DND-41 (cell line): ENCODE data around the gene TCF7.

Experiments used
- ATAC-seq: fragments of 200-7000 bp; cut with Tn5 transposase; 3 replicates; pipeline ENCODE4 v1.9.1; 2021; ENCODE audit warnings: low read depth; ENCODE audit not compliant: insufficient read depth
- DNase-seq: peaks from one replicate; pipeline ENCODE4 v3.0.0-alpha.2; 2020
- H2AFZ ChIP-seq: 2 replicates; pipeline ENCODE4 v1.6.0; 2012; ENCODE audit warnings: low read depth, low read length
- H3K27ac ChIP-seq: 2 replicates; pipeline ENCODE4 v1.5.1; 2012; ENCODE audit warnings: low read length, inconsistent platforms
- H3K27me3 ChIP-seq: fragments of 200-600 bp; sonication (generic); 2 replicates; pipeline ENCODE4 v1.6.0; 2012; ENCODE audit warnings: low read length, mild to moderate bottlenecking, inconsistent platforms; ENCODE audit not compliant: insufficient read depth, poor library complexity
- H3K36me3 ChIP-seq: 2 replicates; pipeline ENCODE4 v1.5.1; 2012; ENCODE audit warnings: low read length, inconsistent platforms; ENCODE audit not compliant: insufficient read depth
- H3K4me1 ChIP-seq: 2 replicates; pipeline ENCODE4 v1.5.1; 2012; ENCODE audit warnings: mild to moderate bottlenecking, low read length; ENCODE audit not compliant: insufficient read depth
- H3K4me2 ChIP-seq: 2 replicates; pipeline ENCODE4 v1.6.0; 2012; ENCODE audit warnings: mild to moderate bottlenecking, moderate library complexity, low read length, inconsistent platforms; ENCODE audit not compliant: insufficient read depth
- H3K4me3 ChIP-seq, 2 experiments: fragments of 200-600 bp in 1 of 2; shearing (Covaris generic) in 1 of 2; 2 replicates each; pipeline ENCODE4 v1.5.1; 2012 to 2016; ENCODE audit warnings: inconsistent platforms in 2 of 2, low read length in 2 of 2, mild to moderate bottlenecking in 2 of 2, low read depth in 1 of 2, moderate library complexity in 1 of 2
- H3K79me2 ChIP-seq: 2 replicates; pipeline ENCODE4 v1.6.0; 2012; ENCODE audit warnings: low read length, inconsistent platforms; ENCODE audit not compliant: insufficient read depth
- H3K9ac ChIP-seq: 2 replicates; pipeline ENCODE4 v1.6.0; 2012; ENCODE audit warnings: low read depth, mild to moderate bottlenecking, inconsistent platforms, low read length, moderate library complexity
- H3K9me3 ChIP-seq: 2 replicates; pipeline ENCODE4 v1.5.1; 2012; ENCODE audit warnings: low read length, moderate library complexity, mild to moderate bottlenecking, inconsistent platforms; ENCODE audit not compliant: insufficient read depth, severe bottlenecking
- H4K20me1 ChIP-seq: 2 replicates; pipeline ENCODE4 v1.6.0; 2012; ENCODE audit warnings: low read length; ENCODE audit not compliant: insufficient read depth
- EZH2 ChIP-seq: IDR thresholded peaks from 3 replicates; pipeline ENCODE4 v1.6.1; 2012; ENCODE audit warnings: borderline replicate concordance, low read depth, mild to moderate bottlenecking, moderate library complexity, low read length, inconsistent platforms; ENCODE audit not compliant: severe bottlenecking
- TF ChIP-seq, protein P1 (sequence below): IDR thresholded peaks from 2 replicates; pipeline ENCODE4 v1.5.1; 2012; ENCODE audit warnings: borderline replicate concordance, low read length, moderate library complexity, mild to moderate bottlenecking; ENCODE audit not compliant: poor library complexity, severe bottlenecking; ENCODE audit errors: extremely low read depth

The TCF7 gene

DNA sequence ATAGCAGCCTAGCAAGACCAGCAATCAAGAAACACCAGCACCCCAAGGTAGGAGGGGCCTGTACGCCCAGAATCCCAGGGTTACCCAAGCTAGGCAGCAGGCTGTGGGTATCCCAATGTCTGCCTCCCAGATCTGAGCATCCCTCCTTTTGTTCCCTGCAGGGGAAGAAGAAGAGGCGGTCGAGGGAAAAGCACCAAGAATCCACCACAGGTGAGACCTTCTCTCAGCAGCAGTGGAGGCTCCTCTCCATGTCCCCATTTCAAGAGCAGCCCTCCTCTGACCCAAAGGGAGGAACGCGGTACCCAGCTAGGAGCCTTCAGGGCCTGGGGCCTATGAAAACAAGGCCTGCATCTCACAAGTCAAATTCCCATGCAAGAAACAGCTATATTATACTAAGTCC is 28.9 kb downstream of the TCF7 start:
- H3K9me3 ChIP-seq, result no peaks in the 10 kb centered on the region
- DNase-seq, result peak; percentile 2
- H3K79me2 ChIP-seq, result peaks cover 50% of the 10 kb centered on the region
- no peak overlapping the region for H3K27ac ChIP-seq
- H3K9ac ChIP-seq, result no peak overlapping the region
- H3K4me1 ChIP-seq, result no peaks in the 10 kb centered on the region
- TF ChIP-seq EZH2, result no peak
- TF ChIP-seq, protein P1, sequence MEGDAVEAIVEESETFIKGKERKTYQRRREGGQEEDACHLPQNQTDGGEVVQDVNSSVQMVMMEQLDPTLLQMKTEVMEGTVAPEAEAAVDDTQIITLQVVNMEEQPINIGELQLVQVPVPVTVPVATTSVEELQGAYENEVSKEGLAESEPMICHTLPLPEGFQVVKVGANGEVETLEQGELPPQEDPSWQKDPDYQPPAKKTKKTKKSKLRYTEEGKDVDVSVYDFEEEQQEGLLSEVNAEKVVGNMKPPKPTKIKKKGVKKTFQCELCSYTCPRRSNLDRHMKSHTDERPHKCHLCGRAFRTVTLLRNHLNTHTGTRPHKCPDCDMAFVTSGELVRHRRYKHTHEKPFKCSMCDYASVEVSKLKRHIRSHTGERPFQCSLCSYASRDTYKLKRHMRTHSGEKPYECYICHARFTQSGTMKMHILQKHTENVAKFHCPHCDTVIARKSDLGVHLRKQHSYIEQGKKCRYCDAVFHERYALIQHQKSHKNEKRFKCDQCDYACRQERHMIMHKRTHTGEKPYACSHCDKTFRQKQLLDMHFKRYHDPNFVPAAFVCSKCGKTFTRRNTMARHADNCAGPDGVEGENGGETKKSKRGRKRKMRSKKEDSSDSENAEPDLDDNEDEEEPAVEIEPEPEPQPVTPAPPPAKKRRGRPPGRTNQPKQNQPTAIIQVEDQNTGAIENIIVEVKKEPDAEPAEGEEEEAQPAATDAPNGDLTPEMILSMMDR, result no peak
- H3K4me2 ChIP-seq, result no peak overlapping the region
- peaks cover 88% of the 10 kb centered on the region for H4K20me1 ChIP-seq
- H3K4me3 ChIP-seq, result no peak overlapping the region
- no peak overlapping the region for H2AFZ ChIP-seq
- peaks cover 92% of the 10 kb centered on the region for H3K36me3 ChIP-seq
- no peak for ATAC-seq
- H3K27me3 ChIP-seq, result no peaks in the 10 kb centered on the region

DNA sequence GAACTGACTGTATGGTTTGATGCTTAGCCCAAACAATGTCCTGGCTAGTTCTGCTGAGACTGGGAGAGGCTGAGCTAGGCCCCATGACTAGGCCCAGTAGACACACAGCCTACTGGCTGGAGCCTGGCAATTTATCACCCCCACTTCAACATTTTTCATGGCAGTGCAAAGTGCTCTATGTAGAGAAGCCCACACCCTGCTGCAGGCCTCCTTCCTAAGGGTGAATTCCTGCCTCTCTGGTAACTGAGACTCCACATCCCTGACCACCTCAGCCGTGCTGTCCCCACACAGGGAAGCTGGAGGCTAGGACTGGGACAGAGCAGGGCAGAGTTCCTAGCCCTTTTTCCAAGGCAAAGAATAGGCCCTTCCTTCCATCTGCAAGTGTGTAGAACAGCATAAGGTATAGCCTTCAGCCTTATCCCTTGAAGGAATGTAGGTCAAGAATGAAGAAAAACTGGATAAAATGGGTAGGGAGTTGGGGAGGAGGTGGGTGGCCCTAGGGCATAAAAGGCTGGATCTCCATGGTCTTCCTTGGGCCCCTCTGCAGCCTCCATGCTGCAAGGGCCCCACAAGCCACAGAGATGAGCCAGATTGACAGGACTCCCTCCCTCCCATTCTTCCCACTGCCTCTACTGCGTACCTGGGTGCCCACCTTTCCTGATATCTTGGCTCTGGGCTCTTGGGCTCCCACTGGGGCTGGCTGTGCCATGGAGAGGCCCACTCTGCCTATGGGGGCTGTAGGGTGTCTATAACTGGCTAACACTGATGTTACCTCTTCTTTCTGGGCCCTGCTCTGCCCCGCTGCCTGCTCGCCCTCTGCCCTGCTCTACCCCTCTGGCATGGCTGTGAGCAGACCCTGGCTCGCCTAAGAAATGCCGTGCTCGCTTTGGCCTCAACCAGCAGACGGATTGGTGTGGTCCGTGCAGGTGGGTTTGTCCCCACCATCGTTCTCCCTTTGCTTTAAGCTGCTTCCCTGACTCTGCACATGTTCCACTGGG is 29.8 kb downstream of the TCF7 start:
- DNase-seq (no peak), ATAC-seq (no peak)
- H4K20me1 ChIP-seq, result peaks cover 82% of the 10 kb centered on the region
- H3K9me3 ChIP-seq, result no peaks in the 10 kb centered on the region
- no peak overlapping the region for H3K9ac ChIP-seq
- H3K79me2 ChIP-seq, result peaks cover 49% of the 10 kb centered on the region
- H3K27me3 ChIP-seq, result no peaks in the 10 kb centered on the region
- TF ChIP-seq, protein P1, result no peak
- no peak for TF ChIP-seq EZH2
- no peak overlapping the region for H3K4me3 ChIP-seq
- H2AFZ ChIP-seq, result no peak overlapping the region
- H3K36me3 ChIP-seq, result peaks cover 90% of the 10 kb centered on the region
- H3K4me2 ChIP-seq, result no peak overlapping the region
- no peaks in the 10 kb centered on the region for H3K4me1 ChIP-seq
- 0 out of 2 replicates have a peak overlapping the region, but pooled peaks have one; percentile 8 for H3K27ac ChIP-seq

DNA sequence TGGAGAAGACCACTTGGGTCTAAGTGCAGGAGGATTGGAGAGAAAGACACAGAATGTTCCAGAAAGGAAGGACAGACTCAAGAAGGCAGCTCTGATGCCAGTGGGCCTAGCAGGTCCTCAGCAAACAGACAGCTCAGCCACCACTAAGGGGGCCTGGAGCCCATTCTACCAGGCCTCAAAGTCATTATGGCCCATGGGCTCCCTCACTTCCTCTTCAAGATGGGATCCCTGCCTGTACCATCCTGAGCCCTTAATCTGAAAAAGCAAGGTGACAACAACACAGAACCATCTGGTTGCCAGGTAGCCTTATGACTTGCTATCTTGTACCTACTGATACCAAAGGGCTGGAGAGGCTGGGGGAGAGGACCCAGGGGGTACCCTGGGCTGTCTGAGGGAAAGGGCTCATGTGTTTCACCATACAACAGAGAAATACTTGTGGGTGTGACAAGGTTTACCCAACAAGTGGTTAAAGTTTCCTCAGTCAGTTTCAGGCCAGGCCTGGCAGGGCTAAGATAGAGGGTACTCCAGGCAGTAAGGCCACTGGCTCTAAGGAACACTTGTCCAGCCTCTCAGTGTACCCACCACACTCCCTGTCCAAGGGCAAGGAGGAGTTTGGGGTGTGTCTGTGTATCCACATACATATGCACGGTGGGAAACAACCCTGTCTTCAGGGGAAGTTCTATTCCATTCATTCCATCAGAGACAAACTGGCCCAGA is 30.7 kb downstream of the TCF7 start:
- peaks cover 90% of the 10 kb centered on the region for H3K36me3 ChIP-seq
- ATAC-seq, result no peak
- H3K9ac ChIP-seq, result no peak overlapping the region

More for the DNA sequence above, 30.7 kb downstream of the TCF7 start:
- H3K4me2 ChIP-seq, result no peak overlapping the region
- H3K27me3 ChIP-seq, result no peaks in the 10 kb centered on the region
- no peak overlapping the region for H2AFZ ChIP-seq
- no peak overlapping the region for H3K27ac ChIP-seq
- no peak overlapping the region for H3K4me3 ChIP-seq
- peaks cover 47% of the 10 kb centered on the region for H3K79me2 ChIP-seq
- no peak for TF ChIP-seq EZH2
- TF ChIP-seq, protein P1, result no peak
- DNase-seq, result no peak
- peaks cover 82% of the 10 kb centered on the region for H4K20me1 ChIP-seq
- no peaks in the 10 kb centered on the region for H3K9me3 ChIP-seq
- no peaks in the 10 kb centered on the region for H3K4me1 ChIP-seq
